NCI-H345 (cell line): ENCODE data around the gene GPER1.
"Not testable (repeated sequence)": the region's sequence is repeated elsewhere in the genome, so short reads cannot be mapped to it uniquely, and the experiment has no call there.

Source experiments
- DNase-seq: peaks from one replicate; lab custom pipeline; 2025; lab: John Stamatoyannopoulos, UW

GPER1 gene

DNA sequence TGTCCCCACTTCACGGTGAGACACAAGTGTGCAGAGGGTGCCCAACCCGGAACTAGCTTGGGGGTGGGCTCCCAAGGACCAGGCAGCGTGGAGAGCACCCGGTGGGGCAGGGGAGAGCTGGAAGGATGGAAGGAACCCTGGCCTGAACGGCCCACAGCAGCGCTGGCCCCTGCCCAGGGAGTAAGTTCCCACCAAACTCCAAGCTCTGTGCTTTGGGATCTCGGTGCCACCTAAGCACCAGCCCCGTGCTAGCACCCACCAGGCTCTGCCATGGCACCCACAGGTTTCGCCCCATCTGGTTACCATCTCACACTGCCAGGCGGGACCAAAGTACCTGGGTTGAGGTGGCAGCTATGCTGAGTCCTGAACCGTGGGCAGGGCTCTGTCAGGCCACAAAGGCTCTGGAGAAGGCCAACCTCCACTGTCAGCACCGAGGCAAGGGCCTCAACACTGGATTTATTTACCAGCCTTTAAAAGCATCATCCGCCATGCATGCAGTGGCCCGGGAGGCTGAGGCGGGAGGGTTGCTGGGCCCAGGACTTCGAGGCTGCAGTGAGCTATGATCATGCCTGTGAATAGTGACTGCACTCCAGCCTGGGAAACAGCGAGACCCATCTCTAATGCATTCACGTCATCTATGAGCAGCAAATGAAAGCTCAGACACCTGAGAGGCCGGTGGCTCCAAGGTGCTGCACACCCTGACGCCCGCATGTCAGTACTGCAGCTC is 16.0 kb downstream of the GPER1 start:
- DNase-seq = no peak

DNA sequence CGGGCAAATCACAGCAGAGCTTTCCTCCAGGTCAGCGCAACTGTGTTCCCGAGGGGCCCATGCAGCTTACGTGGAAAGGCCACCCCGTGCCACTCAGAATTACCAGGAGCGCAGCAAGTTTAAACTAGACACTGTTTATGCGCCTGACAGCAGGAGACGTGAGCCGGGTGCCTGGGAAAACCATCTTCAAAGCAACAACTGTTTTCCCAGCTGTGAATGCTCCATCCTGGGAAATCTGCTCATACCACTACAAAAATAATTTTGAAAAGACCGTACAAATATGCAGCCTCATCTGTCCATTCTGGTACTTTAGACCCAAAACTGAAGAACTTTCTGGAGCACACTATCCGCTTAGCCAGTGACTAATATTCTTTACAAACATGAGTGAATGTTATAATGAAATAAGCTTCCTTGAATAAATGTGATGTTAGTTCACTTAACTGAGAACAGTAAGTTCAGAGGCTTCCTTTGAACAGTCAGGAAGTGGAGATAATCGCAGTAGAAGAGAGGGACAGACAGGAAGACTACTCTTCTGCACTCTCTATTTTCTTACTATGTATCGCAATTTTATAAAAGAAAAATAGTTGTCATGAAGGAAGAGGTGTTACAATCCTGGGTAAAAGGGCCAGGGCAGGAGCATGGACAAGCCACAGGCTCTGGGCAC is 16.7 kb downstream of the GPER1 start:
- no peak for DNase-seq

DNA sequence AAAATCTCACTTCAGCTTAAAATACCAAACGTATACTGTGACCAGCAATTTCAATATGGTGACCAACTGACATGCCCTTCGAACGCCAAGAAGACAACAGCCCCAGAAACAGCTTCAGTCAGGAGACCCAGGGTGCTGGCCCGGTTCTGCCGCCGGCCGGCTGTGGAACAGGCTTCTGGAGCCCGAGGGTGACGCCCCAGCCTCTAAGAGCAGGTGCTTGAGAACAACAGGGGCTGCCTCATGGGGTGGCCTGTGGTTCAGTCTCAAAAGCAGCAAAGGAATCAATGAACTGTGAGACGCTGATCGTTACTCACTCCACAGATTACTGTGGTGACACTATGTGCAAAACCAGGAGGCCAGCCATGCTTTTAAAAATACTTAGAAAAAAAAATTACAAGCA is 17.3 kb downstream of the GPER1 start:
- DNase-seq = no peak

DNA sequence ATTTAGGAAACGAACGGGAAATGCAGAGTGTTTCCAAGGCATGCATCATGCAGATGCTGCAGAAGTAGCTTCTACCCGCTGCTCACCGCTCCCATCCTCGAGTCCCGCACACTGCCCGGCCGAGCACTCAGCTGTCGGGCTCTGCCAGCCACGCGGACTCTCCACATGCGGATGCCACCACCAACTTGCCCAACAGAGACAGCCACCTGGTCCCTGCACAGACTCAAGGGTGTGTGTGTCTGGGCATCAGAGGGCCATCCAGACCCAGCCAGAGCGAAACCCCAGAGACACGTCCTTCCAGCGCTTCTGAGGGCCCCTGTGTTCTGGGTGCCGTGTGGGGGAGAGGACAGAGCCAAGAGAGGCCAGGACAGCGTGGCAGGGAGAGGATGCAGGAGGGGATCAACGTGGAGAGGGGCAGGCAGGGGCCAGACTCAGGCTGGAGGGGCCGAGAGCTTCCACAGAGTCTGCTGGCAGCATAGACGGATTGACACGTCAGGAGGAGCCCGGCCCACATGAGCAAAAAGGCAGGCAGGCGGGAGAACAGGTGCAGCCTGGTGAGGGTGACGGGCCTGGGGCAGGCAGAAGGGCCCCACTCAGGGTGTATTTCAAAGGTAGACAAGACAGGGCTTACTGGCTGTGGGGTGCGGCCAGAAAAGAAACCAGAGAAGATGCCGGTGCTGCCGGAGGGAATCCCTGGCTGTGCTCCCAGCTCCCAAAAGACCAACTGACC is 18.3 kb downstream of the GPER1 start:
- DNase-seq = no peak

- DNase-seq = no peak
These were observed 19.0 kb downstream of the GPER1 start for GRCh38 chr7:1106793-1107421.

GRCh38 chr7:1108264-1108920 is 20.5 kb downstream of the GPER1 start:
- DNase-seq = no peak

DNA sequence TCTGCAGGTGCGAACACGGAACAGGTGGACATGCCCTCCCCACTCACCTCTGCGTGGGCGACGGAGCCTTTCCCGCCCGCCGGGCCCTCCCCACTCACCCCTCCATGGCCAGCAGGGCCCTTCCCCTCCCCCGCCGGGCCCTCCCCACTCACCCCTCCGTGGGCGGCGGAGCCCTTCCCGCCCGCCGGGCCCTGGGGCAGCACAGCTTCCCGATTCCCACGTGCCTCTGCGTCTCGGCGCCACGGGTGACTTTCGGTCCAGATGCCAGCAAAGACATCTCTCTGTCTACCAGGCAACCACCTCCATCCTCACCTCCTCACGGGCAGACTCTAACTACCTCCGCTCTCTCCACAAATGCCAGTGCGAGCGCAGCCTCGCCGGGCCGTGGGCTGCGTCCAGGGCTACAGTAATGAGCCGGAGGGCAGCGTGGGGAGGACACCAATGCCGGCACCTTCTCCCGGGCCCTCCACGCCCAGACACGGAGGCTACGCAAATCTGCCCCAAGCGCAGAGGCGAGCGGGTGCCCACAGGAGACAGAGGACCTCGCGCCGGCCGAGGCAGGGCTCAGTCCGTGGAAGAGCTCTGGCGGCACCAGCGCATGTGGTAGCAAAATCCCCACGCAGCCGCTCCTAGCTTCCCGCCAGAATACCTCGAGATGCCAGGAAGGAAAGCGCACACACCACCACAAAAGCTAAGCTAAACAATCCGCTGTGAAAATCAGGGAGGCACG is 21.8 kb downstream of the GPER1 start:
- DNase-seq = no peak

DNA sequence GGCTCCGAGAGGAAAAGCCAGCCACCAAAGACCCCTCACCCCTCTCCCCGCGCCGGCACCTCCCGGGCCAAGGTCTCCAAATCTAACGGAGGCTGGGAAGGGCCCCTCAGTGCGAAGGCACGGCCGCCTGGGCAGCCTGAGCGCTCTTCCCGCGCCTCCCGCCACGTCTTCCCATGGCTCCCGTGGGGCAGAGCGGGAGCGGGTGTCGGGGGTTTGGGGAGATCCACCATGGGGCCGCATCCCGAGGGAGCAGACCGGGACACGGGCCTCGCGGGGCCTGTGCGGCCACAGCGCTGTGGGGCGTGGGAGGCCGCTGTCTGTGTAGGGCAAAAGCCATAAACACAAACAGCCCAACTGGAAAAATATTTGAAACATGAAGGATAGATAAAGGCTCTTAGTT is 22.4 kb downstream of the GPER1 start:
- no peak for DNase-seq

GRCh38 chr7:1111156-1111555 is 23.2 kb downstream of the GPER1 start:
- DNase-seq = no peak

DNA sequence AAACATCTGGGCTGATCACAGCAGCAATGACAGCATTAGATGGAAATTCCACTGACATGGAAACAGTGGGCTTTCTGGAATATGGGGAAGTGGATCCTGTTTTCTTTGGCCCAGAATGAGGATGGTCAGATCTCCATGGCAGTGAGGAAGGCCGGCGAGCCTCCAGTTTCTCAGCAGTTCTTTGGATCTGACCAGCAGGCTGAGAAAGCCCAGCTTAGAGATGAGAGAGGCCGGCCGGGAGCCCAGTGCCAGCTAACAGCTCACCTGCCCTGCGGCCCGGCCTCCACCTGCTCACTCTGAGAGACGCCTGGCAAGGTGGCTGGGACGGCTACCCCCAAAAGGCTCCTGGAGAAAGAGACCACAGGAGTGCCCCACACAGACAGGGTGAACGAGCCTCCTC is 24.2 kb downstream of the GPER1 start:
- no peak for DNase-seq

- no peak for DNase-seq
These were observed 25.0 kb downstream of the GPER1 start for GRCh38 chr7:1112625-1113547.

DNA sequence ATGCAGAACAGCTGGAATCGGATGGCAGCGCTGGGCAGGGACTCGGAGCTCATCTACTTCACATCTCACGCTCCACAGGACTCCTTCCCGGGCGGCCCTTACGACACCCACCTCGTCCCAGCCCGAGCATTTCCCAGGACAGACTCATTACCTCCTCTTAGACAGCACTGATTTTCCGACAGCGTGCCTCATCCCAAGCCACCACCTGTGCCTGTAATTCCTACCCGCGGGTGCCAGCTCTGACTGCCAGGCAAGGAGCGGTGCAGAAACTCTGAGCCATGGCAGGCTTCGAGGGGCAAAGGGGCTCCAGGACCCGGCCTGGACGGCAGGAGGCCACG is 25.6 kb downstream of the GPER1 start:
- DNase-seq = no peak

DNA sequence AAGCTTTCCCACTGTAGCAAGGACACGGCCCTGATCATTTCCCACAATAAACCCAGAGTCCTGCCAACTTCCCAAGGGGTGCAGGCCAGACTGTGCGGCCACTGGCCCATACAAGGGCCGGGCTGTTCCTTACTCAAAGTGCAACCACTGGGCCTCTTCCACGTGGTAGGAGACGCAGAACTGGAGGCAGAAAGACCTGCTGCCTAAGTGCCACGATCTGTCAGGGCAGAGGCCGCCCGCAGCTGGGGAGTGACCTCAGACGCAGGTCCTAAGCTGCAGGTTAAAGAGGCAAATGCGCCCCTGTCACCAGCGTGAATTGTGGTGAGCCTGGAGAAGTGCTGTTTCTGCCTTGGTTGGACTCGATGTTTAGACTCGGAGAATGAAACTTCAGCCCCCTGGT is 26.2 kb downstream of the GPER1 start:
- no peak for DNase-seq

GRCh38 chr7:1114505-1114904 is 26.6 kb downstream of the GPER1 start:
- no peak for DNase-seq

DNA sequence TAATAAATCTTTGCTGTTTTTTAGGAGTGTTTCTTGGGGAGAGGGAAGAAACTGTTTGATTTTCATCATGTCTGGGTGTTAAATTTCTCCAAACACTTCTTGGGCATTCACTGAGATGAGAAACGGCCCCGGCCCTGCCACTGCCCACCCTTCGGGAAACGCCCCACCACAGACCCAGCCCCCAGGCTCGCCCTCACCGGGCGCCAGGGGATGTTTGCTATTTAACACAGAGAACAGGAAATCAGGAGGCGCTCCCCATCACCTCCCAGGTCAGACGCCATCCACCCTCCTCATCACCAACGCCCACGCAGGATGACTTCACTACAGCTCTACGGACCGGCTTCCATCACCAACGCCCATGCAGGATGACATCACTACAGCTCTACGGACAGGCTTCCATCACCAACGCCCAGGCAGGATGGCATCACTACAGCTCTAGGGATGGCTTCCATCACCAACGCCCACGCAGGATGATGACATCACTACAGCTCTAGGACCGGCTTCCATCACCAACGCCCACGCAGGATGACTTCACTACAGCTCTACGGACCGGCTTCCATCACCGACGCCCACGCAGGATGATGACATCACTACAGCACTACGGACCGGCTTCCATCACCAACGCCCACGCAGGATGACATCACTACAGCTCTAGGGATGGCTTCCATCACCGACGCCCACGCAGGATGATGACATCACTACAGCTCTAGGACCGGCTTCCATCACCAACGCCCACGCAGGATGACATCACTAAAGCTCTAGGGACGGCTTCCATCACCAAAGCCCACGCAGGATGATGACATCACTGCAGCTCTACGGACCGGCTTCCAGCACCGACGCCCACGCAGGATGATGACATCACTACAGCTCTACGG is 27.5 kb downstream of the GPER1 start:
- not testable (repeated sequence) for DNase-seq

DNA sequence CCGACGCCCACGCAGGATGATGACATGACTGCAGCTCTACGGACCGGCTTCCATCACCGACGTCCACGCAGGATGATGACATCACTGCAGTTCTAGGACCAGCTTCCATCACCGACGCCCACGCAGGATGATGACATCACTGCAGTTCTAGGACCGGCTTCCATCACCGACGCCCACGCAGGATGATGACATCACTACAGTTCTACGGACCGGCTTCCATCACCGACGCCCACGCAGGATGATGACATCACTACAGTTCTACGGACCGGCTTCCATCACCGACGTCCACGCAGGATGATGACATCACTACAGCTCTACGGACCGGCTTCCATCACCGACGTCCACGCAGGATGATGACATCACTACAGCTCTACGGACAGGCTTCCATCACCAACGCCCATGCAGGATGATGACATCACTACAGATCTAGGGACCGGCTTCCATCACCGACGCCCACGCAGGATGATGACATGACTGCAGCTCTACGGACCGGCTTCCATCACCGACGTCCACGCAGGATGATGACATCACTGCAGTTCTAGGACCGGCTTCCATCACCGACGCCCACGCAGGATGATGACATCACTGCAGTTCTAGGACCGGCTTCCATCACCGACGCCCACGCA is 28.6 kb downstream of the GPER1 start:
- DNase-seq = not testable (repeated sequence)

GRCh38 chr7:1117321-1117928 is 29.5 kb downstream of the GPER1 start:
- DNase-seq = no peak

DNA sequence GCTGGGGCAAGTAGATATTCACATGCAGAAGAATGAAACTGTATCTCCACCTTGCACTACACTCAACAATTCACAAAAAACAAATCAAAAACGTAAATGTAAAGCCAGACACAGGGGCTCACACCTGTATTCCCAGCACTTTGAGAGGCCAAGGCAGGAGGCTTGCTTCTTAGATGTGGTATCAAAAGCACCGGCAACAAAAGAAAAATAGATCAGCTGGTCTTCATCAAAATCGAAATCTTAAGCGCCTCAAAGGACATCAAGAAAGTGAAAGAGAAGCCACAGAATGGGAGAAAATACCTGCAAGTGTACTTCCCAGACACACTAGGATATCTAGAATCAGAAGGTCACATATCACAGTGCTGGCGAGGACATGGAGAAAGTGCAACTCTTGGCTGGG is 31.3 kb downstream of the GPER1 start:
- no peak for DNase-seq

GRCh38 chr7:1120791-1121190 is 32.9 kb downstream of the GPER1 start:
- no peak for DNase-seq
